GF-D8 (cell line): Measurements from ENCODE around the gene SEPTIN12.

Experiments
- DNase-seq: peaks from one replicate; lab custom pipeline; 2025; lab: John Stamatoyannopoulos, UW

The SEPTIN12 gene, protein sequence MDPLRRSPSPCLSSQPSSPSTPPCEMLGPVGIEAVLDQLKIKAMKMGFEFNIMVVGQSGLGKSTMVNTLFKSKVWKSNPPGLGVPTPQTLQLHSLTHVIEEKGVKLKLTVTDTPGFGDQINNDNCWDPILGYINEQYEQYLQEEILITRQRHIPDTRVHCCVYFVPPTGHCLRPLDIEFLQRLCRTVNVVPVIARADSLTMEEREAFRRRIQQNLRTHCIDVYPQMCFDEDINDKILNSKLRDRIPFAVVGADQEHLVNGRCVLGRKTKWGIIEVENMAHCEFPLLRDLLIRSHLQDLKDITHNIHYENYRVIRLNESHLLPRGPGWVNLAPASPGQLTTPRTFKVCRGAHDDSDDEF

DNA sequence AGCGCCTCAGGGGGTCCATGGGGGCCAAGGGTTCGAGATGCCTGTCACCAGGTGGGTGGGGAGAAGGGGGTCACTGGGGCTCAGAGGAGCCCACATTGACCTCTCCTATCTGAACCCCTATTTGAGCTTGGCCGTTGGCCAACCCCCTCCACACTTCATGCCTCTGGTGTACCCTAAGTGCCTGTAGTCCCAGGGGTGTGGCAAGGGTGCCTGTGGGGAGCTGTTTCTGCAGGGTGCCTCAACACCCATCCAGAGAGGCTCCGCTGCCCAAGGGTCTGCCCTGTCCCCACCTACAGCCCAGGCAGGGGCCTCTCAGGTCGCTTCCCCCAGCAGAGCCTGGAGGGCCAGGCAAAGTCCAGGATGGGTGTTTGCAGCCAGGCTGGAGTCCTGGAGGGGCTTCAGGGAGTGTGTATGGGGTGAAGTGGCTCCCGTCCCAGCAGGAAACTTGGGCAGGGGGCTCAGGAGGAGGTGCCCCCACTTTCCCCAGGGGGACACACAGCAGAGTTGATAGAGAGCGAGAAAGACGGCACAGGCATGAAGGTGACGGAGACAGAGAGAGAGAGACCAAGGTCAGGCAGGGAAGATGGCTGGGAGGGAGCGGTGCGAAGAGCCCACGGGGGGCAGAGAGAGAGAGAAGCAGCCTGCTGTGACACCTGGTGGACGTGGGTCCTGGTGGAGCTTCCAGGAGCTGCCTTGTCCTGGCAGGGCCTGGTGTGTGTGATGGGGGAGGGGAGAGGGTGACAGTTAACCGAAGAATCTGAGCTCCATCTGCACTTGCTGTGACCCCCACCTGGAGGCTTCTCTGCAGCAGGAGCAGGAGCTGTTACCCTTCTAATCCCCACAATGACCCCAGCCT is at the start of gene SEPTIN12:
Gene SEPTIN12, minus strand, starts transcription at position 719 of the 856 bp plus-strand sequence. Its CDS starts 700 bp downstream, at position 19.
- DNase-seq = no peak

DNA sequence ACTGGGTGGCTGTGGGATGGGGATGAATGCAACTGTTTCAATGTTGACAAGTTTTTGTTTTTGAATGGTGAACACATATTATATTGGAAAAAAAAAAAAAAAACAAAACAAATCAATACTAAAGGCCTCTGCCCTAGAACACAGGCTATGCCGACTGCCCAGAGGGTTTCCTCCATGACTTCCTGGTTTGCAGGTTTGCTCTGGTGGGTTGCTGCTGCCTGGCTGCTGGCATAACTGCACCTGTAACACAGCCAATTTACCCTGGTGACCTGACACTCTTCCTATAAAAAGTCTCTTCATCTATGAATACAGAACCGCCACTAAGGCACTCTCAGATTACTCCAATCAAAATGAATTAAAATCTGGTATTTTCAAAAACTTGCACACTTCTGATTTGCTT is 48.6 kb upstream of the SEPTIN12 start:
- DNase-seq = no peak

DNA sequence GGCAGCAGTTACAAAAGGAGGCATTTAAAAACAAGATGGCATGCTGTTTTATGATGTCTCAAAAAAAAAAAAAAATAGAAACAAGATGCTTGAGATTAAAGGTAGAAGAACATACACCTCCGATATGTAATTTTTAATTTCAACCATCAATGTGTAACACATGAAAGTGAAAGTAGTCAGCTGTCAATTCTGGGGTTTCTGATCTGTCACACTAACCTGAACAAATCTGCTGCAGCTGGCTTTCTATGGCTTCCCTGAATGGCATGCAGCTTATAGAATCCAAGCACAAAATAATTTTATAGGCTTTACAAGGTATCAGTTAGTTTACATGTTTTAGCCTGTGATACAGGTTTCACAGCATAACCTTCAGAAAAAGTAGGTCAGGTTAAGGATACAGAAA is 45.4 kb upstream of the SEPTIN12 start:
- DNase-seq = no peak

DNA sequence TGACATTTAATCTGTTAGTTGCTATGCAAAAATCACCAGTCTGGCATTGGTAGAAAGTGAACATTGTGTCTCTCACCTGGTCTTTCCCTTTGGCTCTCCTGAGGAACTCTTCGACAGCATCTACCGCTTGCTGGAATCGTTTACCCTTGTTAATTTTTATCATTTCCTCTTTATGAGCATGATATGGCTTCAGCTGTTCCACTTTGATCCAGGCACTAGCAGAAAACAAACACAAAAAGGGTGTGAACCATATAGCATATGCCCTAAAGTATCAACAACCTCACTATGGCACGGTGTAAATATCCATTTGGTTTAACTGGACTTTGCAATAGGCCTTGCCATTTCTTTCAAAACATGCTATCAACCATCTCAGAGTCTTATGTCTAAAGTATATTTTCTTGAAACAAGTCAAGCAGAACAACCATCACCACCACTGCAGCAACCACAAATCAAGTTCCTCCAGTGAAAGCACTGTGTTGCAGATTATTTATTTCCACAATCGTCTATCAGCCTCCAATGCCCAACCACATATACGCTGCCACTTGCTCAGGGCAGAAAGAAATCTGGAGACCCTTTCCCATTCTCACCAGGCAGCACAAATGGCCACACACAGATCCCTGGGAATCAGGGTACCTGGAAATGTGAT is 44.7 kb upstream of the SEPTIN12 start:
- DNase-seq = no peak

DNA sequence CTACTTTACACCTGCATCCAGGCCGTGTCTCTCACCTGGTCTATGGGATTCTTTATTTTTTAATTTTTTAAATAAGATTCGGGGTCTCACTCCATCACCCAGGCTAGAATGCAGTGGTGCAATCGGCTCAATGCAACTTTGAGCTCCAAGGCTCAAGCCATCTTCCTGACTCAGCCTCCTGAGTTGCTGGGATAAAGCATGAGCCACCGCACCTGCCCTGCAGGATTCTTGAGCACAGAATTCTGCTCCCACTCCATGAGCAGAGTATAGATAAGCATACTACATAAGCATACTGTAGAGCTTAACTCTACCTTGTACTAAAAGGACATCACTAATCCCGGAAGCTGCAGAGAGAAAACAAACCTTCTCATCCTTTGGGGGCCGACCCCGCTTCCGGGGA is 43.5 kb upstream of the SEPTIN12 start:
- no peak for DNase-seq

DNA sequence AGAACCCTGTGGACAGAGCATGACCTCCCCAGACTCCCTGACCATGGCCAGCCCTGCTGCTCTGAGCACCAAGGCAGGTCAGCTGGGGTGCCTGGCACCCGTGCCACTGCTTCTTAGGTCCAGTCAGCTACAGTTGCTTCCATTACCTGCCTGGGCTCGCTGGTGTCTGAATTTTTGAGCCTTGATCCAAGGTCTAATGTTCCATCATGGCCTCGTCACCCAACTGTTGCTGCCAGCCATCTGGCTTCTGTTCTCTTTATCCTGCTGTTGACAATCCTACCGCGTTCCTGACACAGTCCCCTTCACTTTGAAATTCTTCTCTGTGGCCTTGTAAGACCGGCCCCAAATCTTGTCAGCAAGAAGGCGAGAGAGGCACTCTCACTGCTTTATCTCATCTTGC is 42.3 kb upstream of the SEPTIN12 start:
- no peak for DNase-seq

DNA sequence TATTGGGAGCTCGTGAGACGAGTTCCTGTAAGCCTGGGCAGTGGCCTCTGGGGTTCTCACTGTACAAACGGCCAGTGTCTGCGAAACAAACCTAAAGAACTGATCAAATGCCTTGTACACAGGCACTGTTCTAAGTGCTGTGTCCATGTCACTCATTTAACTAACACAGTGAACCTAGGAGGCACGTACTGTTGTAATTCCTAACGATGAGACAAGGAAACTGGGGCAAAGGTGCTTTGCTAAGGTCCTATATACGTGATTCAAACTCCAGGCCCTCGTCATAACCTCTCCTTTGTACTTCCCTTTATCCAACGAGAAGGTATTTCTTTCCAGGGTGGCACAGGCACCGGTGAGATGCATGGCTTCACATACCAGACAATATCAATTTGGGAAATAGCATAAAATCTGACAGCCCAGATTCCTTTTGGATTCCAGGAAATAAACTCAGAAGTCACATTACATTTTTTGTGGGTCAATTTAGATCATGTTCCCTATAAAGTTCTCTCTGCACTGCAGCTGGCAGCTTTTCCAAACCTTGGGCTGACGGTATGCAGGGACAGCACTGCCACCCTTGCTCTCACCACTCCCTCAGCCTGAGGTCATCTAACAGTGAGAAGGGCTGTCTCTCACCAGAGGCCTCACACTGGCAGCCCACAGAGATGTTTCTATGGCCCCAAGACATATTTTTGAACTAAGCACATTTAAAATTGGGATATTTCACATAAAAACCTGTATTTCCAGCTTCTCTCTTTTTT is 40.6 kb upstream of the SEPTIN12 start:
- DNase-seq = no peak

DNA sequence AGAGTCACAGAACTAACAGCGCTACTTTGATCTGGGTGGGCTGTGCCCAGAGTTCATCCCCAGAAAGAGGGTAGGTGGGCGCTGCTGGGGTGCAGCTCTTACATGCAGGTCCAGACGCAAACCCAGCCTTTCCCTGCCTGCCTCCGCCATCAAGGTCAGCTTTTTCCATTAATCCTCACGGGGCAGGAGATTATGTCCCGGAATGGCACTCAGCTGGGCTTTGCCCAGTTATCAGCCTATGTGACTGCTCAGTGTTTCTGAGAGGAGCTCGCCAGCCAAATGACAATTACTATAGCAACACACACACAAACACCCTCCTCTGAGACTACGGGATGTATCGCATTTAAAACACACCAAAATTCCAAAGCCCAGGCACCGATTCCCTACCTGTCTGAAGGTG is 38.8 kb upstream of the SEPTIN12 start:
- DNase-seq = no peak

DNA sequence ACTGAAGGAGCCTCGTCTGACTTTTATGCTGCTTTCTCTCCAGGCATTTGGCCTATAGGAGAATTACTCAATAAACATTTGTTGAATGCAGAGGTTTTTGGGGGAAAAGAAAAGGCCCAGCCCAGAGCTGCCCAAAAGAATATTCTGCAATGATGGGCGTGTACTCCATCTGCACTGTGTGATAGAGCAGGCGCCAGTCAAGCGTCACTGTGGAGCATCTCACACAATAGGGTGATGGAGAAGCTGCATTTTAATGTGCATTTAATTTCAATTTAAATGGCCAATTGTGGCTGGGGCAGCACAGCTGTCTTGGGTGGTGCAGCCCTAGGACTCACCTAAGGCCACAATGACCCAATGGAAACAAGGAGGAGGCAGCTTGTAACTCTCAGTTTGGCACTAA is 38.4 kb upstream of the SEPTIN12 start:
- DNase-seq = no peak

DNA sequence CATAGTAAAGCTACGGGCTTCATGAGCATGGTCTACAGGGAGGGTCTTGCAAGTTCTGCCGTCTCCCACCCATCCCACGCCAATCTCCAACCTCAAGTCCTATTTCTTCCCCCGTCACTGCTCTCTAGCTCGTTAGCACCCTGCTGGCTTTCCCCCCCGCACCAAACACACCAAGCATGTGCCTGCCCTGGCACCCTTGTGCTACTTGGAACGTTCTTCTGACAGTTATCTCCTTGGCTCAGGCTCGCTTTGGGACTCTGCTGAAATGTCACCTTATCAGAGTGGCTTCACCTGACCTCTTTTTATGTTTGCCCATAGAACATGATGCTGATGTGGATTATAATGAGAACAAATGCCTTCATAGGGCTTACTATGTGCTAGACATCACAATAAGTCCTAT is 37.1 kb upstream of the SEPTIN12 start:
- DNase-seq = no peak

DNA sequence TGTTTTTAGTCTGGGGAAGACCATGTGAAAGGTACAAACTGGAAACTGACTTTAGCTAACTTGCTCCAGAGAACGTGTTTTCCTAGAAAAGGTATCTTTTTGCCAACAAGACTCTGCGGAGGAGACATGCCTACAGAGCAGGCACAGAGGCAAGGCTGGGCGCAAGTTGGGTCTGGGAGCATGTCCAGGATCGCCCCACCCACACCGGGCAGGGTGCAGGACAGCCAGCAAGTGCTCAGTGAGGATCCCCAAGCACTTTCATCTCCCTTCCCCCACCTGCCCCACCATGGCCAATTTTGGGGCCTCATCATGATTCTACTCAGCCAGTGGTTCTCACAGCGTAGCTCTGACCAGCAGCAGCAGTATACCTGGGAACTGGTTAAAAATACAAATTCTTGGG is 32.5 kb upstream of the SEPTIN12 start:
- DNase-seq = no peak

DNA sequence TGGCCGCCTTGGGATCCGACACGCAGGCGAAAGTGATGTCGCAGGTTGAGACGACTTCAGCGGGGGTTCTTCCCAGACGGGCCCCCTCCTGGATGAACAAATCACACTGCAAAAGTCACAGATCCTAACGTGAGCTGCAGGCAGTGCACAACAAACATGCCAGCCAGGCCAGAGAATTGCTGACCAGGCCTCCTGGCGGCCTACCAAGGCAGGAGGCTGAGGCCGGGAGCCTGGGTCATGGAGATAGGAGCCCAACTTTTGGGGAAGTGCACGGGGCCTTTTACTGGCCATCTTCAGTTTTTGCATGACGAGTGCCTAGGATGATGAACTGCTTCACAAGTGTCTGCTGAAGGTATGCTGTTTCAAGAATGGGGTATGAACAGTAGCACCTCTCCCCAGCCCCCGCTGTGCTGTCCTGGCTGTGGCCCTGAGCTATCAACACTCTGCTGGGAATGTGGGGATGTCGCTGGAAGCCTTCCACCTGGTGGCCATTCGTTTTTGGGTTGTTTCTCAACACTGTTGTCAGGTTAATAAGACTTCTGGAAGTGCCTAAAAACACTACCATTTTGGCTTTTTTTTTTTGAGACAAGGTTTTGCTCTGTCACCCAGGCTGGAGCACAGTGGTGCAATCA is 26.5 kb upstream of the SEPTIN12 start:
- no peak for DNase-seq

DNA sequence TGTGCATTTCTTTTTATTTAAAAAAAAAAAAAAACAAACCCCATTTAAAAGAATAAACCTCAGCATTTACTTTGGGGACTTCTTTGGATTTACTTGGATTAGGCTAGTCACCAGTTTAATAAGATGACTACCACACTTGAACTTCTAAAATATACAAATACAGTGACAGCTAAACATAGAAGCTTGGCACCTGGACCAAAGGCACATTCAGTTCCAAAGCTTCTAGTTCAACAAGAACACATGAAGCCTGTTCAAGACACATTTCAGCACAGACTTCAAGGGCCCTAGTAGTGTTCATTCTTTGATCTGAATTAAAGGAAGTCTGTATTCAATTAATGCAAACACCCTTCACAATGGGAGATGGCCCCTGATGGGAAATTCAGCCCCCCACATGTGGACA is 25.9 kb upstream of the SEPTIN12 start:
- no peak for DNase-seq

DNA sequence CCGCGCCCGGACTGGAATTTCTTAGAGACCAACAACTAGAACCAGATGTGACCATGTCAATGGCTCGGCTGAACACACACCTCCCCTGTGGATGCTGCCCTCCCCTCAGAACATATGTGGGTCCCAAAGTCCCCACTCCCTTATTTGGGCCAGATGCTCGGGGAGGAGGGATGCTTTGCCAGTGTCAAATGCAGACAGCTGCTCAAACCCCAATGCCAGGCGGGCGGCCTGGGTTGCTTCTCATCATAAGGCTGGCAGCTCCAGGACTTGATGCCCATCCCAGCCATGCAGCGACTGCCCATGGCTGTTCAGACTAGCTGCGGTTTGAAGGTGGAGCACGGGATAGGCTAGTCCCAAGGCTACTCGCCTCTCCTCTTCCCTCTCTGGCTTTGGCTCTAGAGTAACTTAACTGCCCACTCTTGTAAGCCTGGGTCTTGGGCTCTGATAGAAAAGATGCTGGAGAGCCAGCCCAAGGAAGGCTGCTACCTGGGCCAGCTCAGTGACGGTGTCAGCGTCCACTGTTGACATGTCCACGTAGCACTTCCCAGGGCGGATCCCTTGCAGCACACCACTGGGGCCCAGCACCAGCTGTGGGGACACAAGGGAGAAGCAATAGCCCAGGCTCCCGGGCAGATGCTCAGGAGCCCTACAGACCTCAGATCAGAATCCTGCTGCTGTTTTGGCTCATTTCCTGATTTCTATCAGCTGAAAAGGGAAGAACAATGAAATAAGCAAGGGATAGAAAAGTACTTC is 25.3 kb upstream of the SEPTIN12 start:
- no peak for DNase-seq

DNA sequence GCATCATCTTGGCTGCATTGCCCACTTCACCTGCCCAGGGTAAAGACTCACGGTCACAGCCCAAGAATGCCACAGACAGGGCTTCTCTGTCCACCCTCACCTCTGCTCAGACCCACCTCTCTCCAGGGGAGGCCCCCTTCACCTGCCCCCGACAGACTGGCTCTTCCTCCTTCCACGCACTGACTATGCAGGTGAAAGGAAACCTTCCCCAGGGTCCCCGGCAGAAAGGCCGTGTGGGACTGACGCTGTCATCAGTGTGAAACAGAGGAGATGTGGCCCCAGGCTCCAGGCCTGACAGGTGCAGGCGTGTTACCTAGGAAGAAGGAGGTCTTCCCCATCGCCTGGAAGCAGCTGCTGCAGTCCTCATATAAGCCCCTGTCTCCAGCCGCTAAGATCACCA is 23.6 kb upstream of the SEPTIN12 start:
- no peak for DNase-seq

DNA sequence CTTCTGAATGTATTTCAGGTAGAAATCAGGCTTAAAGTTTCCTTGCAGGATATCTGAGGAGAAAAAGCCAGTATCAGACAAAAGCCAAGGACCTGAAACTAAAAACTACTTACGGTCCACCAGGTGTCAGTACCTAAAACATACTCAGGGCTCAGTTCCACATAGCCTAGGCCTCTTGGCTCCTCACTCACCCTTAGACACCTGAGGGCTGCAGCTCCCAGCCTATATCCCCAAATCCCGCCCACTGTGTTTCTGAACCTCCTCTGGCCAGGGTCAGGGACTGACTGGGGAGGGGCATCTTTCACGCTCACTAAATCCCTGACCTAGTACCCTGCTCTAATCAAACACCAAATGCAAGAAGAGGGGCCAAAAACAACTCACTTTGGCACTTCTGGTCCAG is 23.1 kb upstream of the SEPTIN12 start:
- DNase-seq = no peak

DNA sequence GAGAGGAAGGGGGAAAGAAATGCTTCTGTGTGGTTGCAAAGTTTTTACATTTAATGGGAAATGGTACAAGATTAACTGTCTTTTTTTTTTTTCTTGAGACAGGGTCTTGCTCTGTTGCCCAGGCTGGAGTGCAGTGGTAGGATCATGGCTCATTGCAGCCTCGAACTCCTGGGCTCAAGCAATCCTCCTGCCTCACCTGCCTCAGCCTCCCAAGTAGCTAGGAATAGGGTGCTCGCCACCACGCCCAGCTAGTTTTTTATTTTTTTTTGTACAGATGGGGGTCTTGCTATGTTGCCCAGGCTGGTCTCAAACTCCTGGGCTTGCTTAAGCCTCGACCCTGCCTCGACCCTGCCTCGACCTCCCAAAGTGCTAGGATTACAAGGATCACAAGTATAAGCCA is 18.1 kb upstream of the SEPTIN12 start:
- DNase-seq = no peak

DNA sequence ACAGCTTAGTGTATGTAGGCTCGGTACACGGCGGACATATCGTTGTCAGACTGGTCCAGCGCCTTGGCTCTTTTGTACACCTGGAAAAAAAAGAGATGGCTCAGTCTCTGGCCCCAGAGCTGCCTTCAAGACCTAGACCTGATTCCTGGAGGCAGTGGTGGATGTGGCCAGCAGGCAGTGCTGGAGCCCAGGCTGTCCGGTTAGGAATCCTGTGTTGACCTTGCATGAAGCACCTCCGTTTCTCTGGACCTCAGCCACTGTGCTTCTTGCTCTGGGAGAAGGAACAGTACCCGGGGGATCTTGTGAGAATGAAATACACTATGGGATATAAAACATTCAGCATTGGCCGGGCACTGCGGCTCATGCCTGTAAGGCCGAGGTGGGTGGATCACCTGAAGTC is 17.1 kb upstream of the SEPTIN12 start:
- DNase-seq = no peak

DNA sequence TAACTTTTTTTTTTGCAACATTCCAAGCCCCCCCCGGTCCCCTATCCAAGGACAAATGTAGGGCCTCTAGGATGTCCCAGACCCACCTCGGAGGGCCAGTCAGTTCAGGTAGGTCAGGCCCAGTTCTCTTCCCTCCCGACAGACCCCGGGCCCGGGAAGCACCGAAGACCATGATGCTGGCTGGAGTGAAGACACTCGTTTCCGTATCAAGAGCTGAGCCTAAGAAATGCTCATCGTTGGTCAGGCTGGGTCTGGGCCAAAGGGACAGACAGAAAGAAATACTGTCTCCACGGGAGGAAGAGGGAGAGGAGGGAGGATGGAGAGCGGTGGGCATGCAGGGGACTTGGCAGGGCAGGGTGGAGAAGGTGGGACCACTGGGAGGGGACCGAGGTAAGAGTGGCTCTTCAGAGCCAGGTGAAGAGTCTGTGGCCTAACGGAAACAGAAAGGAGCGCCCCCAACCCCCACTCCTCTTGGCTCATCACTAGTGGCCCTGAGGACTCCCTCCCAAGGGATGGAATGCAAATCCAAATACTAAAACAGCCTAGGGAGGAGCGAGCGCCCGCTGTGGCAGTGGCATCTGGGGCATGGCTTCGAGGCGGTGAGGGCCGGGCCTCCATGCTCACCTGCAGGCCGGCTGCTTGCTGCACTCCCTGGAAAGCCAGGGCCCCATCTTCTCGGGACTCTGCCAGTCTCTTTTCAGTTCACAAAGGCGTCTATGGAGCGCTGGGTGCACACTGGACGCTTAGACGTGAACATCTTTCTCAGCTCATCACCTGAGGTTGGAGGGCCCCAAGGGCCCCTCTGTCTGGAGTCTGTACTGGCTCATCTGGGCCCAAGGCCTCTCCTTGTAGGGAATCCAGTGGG is 16.0 kb upstream of the SEPTIN12 start:
- DNase-seq = no peak

DNA sequence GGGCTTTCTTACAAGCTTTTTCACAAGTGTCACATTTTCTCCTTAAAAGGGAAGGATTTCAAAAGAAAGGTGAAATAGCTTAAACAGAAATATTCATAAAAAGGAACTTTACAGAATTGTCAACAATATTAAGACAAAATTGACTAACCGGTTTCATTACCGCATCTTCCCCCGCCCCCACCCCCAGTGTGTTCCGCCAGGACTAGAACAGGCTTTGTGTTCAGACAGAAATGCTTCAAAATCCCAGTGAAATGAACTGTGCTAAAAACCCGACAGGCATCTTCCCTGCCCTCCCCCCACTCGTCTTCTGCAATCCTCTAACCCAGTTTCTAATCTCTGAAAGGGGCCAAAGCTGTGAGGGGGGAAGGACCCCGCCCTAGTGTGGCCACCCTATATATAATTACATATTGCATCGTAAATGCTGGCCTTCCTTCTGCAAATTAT is 15.3 kb upstream of the SEPTIN12 start:
- DNase-seq = no peak
